Fibroblast of villous mesenchyme (primary cell): ENCODE data around the gene PCBP1. TPM values are rescaled to one million over a fixed set of nuclear protein-coding genes. Genes with fewer than 3 reads are reported as not detected.
"Not testable (repeated sequence)": the region's sequence is repeated elsewhere in the genome, so short reads cannot be mapped to it uniquely, and the experiment has no call there.

Experiments used
- DNase-seq: peaks from one replicate; pipeline ENCODE4 v3.0.0-alpha.2; 2010; ENCODE audit warnings: low read depth
- H3K4me3 ChIP-seq: 2 replicates; pipeline ENCODE4 v1.5.1; 2011; ENCODE audit warnings: low read depth, mild to moderate bottlenecking, low read length
- CTCF ChIP-seq: IDR thresholded peaks from 2 replicates; pipeline ENCODE4 v1.5.1; 2012; ENCODE audit warnings: low read depth, mild to moderate bottlenecking, low read length; ENCODE audit not compliant: insufficient read depth
- total RNA-seq: library from RNA; depleted of rRNA; stranded (reverse); fragments of >200 nt; gene quantifications from 2 replicates; pipeline ENCODE4 v1.2.3, GENCODE V29; 2012

Gene PCBP1
- total RNA-seq, 1 donor, result 45.3 TPM

GRCh38 chr2:70045405-70045804 lies 41.9 kb upstream of the PCBP1 start:
- DNase-seq, result peak; percentile 18
- no peak overlapping the region for H3K4me3 ChIP-seq
- no peak for TF ChIP-seq CTCF

- H3K4me3 ChIP-seq, result no peak overlapping the region
- TF ChIP-seq CTCF, result no peak
- DNase-seq, result no peak
Observed at GRCh38 chr2:70045932-70046331, 41.3 kb upstream of the PCBP1 start.

GRCh38 chr2:70046534-70046933 lies 40.7 kb upstream of the PCBP1 start:
- DNase-seq, result no peak
- H3K4me3 ChIP-seq, result no peak overlapping the region
- no peak for TF ChIP-seq CTCF

GRCh38 chr2:70047451-70047850 lies 39.8 kb upstream of the PCBP1 start:
- no peak for DNase-seq
- TF ChIP-seq CTCF, result no peak
- no peak overlapping the region for H3K4me3 ChIP-seq

GRCh38 chr2:70049255-70049654 lies 38.0 kb upstream of the PCBP1 start:
- H3K4me3 ChIP-seq, result no peak overlapping the region
- TF ChIP-seq CTCF, result no peak
- no peak for DNase-seq

- no peak for TF ChIP-seq CTCF
- DNase-seq, result no peak
- no peak overlapping the region for H3K4me3 ChIP-seq
Observed at GRCh38 chr2:70050631-70051425, 36.4 kb upstream of the PCBP1 start.

- not testable (repeated sequence) for H3K4me3 ChIP-seq, DNase-seq
Observed at GRCh38 chr2:70055259-70055658, 32.0 kb upstream of the PCBP1 start.
